ENCODE results near the gene RPL10.

RPL10 gene

GRCh38 chrX:154362085-154362742 is 36.0 kb upstream of the RPL10 start:
- DNase-seq, result no peak

GRCh38 chrX:154363706-154364439 is 34.3 kb upstream of the RPL10 start:
- DNase-seq, result no peak

DNA sequence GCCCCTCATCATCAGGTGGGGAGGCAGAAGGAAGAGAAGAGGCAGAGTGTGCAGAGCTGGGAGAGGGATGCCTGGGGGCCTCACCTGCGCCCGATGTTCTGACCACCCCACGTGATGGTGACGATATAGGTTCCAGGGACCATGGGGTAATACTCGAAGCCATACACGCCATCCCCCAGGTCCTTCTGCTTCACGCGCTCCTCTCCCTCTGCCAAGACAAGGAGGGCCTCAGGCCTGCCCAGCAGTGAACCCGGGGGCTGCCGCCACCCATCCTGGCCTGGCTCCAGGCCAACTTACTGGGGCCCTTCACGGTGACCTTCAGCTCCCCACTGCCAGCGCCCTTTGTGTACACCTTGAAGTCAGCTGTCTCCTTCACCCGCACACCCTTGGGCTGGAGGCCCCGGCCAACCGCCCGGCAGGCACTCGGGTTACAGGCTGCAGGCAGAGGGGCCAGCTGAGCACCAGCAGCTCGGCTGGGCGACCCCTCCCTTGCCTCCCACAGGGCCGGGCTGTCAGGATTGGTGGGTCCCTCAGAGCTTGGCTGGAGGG is 33.1 kb upstream of the RPL10 start:
- no peak for DNase-seq

GRCh38 chrX:154365997-154366665 is 32.0 kb upstream of the RPL10 start:
- DNase-seq, result no peak

GRCh38 chrX:154366666-154367055 is 31.5 kb upstream of the RPL10 start:
- DNase-seq, result no peak

- DNase-seq, result no peak
These were observed 30.5 kb upstream of the RPL10 start for GRCh38 chrX:154367474-154368308.

DNA sequence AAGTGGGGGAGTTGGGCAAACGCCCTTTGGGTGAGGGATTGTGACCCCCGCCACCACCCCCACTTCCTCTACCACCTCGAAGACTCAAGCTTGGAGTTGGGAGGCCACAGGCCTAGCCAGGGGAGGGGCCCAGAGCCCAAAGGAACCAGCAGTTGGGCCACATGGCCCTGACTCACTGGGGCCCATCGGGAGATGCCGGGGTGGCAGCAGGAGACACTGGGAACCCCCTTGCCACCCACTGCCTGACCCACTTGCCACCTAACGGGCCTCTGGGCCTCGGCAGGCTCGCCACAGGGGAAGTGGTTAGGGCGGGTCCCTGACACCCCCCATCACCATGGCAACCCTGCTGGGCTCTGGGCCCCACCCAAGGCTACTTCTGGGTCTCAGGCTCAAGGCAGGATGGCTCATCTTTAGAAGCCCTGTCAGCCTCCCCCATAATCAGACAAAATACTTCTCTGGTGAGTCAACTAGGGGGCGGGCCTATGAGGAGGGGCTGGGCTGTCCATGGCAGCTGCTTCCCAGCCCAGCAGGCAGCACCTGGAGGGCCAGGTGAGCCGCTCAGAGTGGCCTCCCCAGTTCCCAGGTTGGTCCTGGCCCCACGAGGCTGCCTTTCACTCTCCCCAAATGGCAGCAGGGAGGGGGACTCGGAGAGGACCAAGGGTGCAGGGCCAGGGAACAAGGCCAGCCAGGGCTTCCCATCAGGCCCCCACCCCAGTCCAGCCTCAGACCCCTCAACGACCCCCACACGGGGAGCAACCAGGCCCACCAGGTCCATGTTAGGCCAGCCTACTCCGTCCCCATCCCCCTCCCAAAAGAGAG is 29.3 kb upstream of the RPL10 start:
- peak; percentile 78 to 84 for DNase-seq

GRCh38 chrX:154369449-154370299 is 28.5 kb upstream of the RPL10 start:
- peak in 1 of 2 donors; percentile 48 for DNase-seq

DNA sequence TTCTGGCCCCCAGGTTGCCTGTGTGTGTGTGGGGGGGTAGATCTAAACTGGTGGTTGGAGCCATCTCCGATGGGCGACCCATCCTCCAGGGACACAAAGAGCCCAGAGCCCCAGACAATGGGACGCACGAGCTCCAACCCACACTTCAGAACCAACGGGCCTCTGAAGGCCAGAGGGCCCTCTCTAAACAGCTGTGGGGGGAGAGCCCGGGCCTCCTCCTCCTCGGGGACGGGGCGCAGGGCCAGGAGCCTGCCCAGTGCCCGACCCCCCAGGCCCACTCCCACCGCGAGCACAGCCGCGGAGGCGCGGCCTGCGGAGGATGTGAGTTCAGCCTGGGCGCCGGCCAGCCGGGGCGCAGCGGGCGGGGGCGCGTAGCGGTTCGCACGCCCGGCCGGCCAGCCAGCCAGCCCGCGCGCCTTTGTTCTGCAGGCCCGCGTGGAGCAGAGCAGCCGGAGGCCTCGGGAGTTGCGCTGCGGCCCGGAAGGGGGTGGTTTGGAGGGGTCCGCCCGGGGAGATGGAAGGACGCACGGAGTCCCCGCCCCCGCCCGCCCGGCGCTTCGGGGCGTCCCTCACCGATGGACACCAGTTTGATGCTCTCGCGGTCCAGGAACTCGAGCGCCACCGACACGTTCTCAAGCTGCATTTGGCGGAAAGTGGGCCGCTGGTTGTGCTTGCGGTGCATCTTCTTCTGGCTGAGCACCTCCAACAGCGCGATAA is 27.7 kb upstream of the RPL10 start:
- DNase-seq, result no peak

GRCh38 chrX:154371017-154371788 is 27.0 kb upstream of the RPL10 start:
- DNase-seq, result peak; percentile 77 to 82

DNA sequence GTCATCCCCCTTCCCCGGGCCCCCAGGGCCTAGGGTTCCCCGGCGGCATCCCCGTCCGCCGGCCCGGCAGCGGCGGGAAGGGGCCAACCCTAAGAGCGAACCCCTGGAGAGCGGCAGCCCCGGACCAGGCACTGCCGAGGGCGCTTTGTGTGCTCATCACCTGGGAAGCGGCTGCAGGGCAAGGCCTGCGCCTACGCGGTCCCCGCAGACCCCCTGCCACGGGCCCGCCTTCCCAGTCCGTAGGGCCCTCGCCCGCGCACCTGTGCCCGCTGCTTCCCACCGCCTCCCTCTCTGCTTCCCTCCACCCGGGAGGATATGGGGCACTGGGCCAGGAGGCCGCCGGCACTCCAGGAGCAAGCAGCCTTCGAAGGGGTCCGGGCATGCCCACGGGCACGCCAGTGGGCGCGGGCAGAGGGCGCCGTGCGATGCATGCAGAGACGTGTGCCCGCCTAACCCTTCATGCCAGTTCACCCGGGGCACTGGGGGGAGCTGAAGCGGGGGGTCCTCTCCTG is 26.3 kb upstream of the RPL10 start:
- DNase-seq, result no peak

DNA sequence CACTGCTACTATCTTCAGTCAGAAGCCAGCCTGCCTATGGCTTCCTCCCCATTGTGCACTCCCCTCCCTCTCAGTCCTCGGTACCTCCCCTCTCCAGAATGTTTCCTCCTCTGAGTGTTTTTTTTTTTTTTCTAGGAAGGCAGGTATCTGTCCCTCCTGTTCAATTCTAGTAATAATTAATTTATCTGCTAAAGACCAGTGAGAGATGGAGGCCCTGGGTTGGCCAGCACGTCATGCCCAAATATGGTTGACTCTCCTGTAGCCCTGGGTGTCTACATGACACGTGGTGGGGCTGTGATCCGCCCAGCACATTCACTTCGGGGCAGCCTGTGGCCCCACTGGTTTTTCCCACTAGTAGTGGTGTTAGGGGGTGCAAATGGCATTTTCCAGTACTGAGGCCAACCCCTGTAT is 25.6 kb upstream of the RPL10 start:
- DNase-seq, result no peak

DNA sequence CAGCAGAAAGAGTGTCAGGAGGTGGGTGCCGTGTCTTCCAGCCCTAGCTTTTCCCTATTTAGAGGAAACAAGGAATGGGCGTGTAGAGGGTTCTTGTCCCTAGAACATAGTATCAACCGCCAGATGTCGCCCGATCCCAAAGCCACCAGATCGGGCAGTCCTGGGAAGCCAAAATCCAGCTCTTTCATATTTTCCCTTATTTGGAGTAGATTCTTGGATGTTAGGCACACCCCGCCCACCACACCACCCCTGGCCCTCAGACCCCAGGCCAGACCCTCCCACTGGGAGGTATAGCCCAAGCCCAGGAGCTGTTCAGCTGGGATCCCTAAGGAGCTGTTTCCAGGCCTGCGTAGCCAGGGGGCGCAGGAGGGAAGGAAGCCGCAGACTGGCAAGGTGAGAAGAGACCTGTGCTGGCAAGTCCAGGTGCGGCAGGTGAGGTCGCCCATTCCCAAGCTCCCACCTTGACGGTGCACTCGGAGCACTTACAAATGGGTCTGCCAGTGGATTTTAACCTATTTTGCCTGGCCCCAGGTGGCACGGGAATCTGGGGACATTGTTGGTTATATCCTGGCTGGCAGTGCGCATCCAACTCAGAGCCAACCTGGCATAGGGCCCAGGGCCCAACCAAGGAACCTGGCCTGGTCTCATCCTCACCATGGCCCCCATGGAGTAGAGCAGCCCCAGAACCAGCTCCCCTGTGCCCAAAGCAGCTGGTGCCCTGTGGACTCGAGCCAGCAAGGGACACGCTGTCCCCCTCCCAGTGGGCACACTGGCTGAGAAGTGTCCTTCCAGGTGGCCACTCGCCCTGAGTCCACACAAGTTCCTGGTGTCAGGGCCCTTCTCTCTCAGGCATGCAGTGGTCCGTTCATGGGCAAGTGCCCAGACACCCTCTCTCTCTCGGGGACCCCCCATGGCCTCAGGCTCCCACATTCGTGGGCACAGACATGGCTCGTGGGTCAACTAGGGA is 24.6 kb upstream of the RPL10 start:
- no peak for DNase-seq

- DNase-seq, result peak in 1 of 2 donors; percentile 26
These were observed 23.6 kb upstream of the RPL10 start, which contains the start of gene FLNA for GRCh38 chrX:154374313-154375155. Gene FLNA, minus strand, starts transcription at chrX:154374634. Its CDS starts 3,389 bp downstream, at chrX:154371245.

- no peak for DNase-seq
These were observed 23.0 kb upstream of the RPL10 start for GRCh38 chrX:154375156-154375504.

GRCh38 chrX:154376774-154377173 is 21.4 kb upstream of the RPL10 start:
- DNase-seq, result no peak
